AG09309 (cell line): Measurements from ENCODE around the gene MAD1L1.
A peak's percentile ranks its signal among the peaks of the same experiment; 100 is the strongest.

Source experiments
- DNase-seq: peaks from one replicate; pipeline ENCODE4 v3.0.0-alpha.2; 2010; ENCODE audit warnings: low read depth
- H3K4me3 ChIP-seq: 2 replicates; pipeline ENCODE4 v1.5.1; 2011; ENCODE audit warnings: mild to moderate bottlenecking, low read depth, low read length, moderate library complexity; ENCODE audit not compliant: control insufficient read depth
- CTCF ChIP-seq: IDR thresholded peaks from 2 replicates; pipeline ENCODE4 v1.5.1; 2011; ENCODE audit warnings: mild to moderate bottlenecking, low read depth, low read length, inconsistent platforms; ENCODE audit not compliant: insufficient read depth, control insufficient read depth; ENCODE audit errors: missing control alignments

Gene MAD1L1

DNA sequence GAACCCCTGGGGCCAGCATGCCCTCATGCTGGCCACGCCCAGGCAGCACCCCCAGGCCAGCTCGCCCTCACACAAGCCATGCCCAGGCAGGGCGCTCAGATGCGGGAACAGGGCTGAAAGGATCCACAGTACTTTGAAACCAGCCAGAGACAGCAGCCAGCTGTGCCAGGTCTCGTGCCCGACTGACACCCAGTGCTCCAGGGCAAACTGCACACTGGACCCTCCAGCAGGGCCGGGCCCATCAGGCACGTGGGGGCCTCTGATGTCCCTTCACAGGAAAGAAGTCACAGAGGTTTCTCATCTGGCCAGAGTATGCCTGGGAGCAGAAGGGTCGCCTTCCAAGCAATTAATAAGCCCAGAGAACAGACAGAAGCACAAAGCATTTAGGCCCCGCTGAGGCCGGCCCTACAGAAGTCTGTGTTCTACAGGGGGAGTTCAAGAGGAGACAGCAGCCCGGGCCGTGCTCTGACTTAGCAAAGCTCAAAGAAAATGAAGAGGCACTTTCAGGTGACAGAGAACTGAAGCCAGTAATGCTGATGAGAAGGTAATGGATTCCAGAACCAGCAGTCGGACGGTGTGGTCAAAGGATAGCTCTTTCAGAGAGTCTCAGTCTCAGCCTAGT is 21.4 kb downstream of the MAD1L1 start:
- no peak for TF ChIP-seq CTCF
- DNase-seq: no peak
- no peak overlapping the region for H3K4me3 ChIP-seq

GRCh38 chr7:2210551-2211258 is 22.0 kb downstream of the MAD1L1 start:
- no peak overlapping the region for H3K4me3 ChIP-seq
- TF ChIP-seq CTCF: no peak
- DNase-seq: no peak

GRCh38 chr7:2209961-2210323 is 22.8 kb downstream of the MAD1L1 start:
- no peak overlapping the region for H3K4me3 ChIP-seq
- no peak for TF ChIP-seq CTCF
- DNase-seq: no peak

DNA sequence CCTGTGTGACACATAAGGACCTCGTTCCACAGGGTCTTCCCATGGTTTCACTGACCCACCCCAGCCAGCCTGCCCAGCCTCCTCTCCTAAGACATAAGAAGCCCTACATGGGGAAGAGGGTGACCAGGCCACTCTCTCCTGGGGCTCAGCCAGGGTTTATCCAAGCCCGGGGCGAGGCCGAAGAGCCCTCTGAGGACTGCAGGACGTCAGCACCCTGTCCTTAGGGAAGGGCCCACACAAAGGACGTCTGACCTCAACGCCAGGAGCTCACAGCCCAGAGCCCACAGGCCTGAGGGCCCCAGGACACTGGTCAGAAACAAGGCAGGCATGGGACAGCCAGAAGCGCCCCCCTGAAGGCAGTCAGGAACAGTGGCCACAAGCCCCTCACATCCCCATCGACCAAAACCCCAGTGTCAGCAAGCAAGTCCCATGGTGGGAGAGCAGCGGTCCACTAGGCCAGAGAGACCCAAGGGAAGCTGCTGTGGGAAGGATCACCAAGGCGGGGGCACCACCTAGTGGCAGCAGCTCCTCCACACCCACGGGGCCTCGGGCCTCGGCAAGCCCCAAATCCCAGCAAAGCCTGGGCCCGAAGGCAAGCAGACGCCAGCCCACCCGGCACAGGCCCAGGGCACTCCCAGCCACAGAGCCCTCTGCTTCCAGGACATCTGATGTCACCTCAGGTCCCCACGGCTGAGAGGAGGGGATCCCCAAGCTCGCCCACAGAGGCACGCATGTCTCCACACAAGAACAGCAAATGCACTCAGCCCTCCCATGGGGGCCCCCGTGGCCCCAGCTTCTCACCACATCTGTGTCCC is 23.4 kb downstream of the MAD1L1 start:
- H3K4me3 ChIP-seq: no peak overlapping the region
- TF ChIP-seq CTCF: peak; percentile 97
- DNase-seq: peak; percentile 29

DNA sequence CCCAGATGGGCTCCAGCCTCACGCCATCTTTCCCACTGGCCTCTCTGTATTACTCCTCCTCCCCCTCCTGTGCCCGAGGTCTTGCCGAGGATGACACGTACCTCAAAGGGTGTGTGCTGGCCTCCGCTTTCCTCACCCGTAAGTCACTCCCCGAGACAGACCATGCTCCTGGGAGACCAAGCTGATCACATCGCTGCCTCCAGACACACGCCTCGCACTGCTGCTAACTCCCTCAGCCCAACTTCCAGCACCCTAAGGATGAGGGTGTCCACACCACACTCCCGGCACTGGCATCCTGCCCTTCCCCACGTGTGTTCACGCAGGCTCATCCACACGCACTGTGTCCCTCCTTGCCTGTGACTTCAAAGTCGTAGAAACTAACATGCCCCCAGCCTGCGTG is 24.0 kb downstream of the MAD1L1 start:
- TF ChIP-seq CTCF: no peak
- H3K4me3 ChIP-seq: no peak overlapping the region
- no peak for DNase-seq

DNA sequence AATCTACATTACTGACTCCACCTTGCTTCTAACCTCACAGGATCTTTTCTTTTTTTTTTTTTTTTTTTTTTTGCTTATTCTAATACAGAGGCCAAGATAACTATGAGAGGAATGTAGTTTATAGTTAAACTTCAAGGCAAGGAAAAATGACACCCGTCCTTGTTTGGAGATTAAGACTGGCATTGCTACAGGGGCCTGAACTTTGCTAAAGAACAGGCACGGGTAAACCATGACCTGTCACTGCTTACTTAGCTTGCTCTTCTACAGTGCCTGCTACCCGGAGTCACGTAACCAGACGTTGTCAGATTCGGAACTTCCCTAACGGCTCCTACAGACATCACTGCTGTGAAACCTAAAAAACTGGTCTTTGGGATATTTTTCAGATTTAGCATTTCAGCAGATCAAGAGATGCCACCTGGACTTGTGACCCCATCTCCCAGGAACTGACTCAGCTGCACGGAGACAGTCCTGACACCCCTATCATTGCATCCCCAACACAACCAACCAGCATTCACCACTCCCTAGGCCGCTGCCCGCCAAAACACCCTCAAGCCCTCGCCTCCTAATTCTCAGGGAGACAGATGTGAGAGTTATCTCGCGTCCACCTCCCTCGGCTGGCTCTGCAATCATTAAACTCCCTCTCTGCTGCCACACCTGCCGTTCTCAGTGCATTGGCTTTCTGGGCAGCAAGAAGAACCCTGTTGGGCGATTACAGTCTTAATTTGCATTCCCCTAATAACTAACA is 27.5 kb downstream of the MAD1L1 start:
- no peak for DNase-seq
- H3K4me3 ChIP-seq: no peak overlapping the region
- TF ChIP-seq CTCF: no peak
